HEK293 (cell line): Measurements from ENCODE around the gene USP30.

ENCODE experiments used
- CTCF ChIA-PET: fragments of 350-600 bp; formaldehyde crosslinking; extraction: SDS; loops from one replicate; lab custom pipeline; 2021; ENCODE audit warnings: antibody characterized with exemption; lab: Yijun Ruan, JAX
- POLR2A ChIA-PET: fragments of 300-600 bp; formaldehyde crosslinking; extraction: SDS; loops from one replicate; lab custom pipeline; 2020; ENCODE audit warnings: antibody characterized with exemption, inconsistent platforms; lab: Yijun Ruan, JAX
- H3K27ac ChIP-seq: fragments of 200-500 bp; sonication (Bioruptor generic); 2 replicates; pipeline ENCODE4 v1.5.1; 2014; ENCODE audit warnings: low read depth, low read length, control low read depth, inconsistent platforms; ENCODE audit errors: extremely low read depth
- H3K36me3 ChIP-seq, 2 experiments: fragments of 200-500 bp in 1 of 2; sonication (Bioruptor generic) in 1 of 2; 1 replicate in 1 of 2; 2 replicates in 1 of 2; pipeline ENCODE4 v1.5.1; 2014 to 2017; ENCODE audit warnings: inconsistent platforms in 2 of 2, low read length in 2 of 2; ENCODE audit not compliant: control insufficient read depth in 2 of 2, insufficient read depth in 1 of 2
- H3K4me1 ChIP-seq: fragments of 200-500 bp; sonication (Bioruptor generic); 2 replicates; pipeline ENCODE4 v1.5.1; 2014; ENCODE audit warnings: mild to moderate bottlenecking, low read length, inconsistent platforms; ENCODE audit not compliant: control insufficient read depth, insufficient read depth
- H3K4me3 ChIP-seq: 2 replicates; pipeline ENCODE4 v1.5.1; 2011; ENCODE audit warnings: low read depth, mild to moderate bottlenecking, control low read depth, low read length, moderate library complexity
- H3K9me3 ChIP-seq: fragments of 200-500 bp; sonication (Bioruptor generic); 2 replicates; pipeline ENCODE4 v1.5.1; 2014; ENCODE audit warnings: low read depth, low read length, inconsistent platforms; ENCODE audit not compliant: control insufficient read depth, insufficient read depth
- KLF7 ChIP-seq: fragments of 450-650 bp; formaldehyde crosslinking; IDR thresholded peaks from 2 replicates; pipeline ENCODE4 v1.5.1; 2016; ENCODE audit warnings: missing biosample characterization, missing genetic modification characterization, borderline replicate concordance
- KLF9 ChIP-seq: fragments of 450-650 bp; formaldehyde crosslinking; IDR thresholded peaks from 2 replicates; pipeline ENCODE4 v1.5.1; 2016; ENCODE audit warnings: missing biosample characterization, missing genetic modification characterization, low read depth
- ZNF146 ChIP-seq: fragments of 450-650 bp; formaldehyde crosslinking; IDR thresholded peaks from 2 replicates; pipeline ENCODE4 v1.5.1; 2016; ENCODE audit warnings: missing biosample characterization, missing genetic modification characterization
- ZNF292 ChIP-seq: fragments of 450-650 bp; formaldehyde crosslinking; IDR thresholded peaks from 2 replicates; pipeline ENCODE4 v1.5.1; 2016; ENCODE audit warnings: low read depth, missing biosample characterization, missing genetic modification characterization, borderline replicate concordance
- ZNF350 ChIP-seq: fragments of 450-650 bp; formaldehyde crosslinking; IDR thresholded peaks from 2 replicates; pipeline ENCODE4 v1.5.0; 2017; ENCODE audit warnings: missing biosample characterization, mild to moderate bottlenecking, missing genetic modification characterization
- ZNF768 ChIP-seq: fragments of 450-650 bp; formaldehyde crosslinking; IDR thresholded peaks from 2 replicates; pipeline ENCODE4 v1.5.1; 2018; ENCODE audit warnings: missing biosample characterization, mild to moderate bottlenecking, missing genetic modification characterization
- ZNF792 ChIP-seq: fragments of 450-650 bp; formaldehyde crosslinking; IDR thresholded peaks from 2 replicates; pipeline ENCODE4 v1.5.1; 2016; ENCODE audit warnings: missing biosample characterization, missing genetic modification characterization
- TF ChIP-seq, protein P1 (sequence below): fragments of 450-650 bp; formaldehyde crosslinking; IDR thresholded peaks from 2 replicates; pipeline ENCODE4 v1.5.1; 2016; ENCODE audit warnings: missing biosample characterization, missing genetic modification characterization
- TF ChIP-seq, protein P2 (sequence below): fragments of 450-650 bp; formaldehyde crosslinking; optimal IDR thresholded peaks from 2 replicates; pipeline ENCODE3; 2016; ENCODE audit warnings: missing biosample characterization, mild to moderate bottlenecking, missing genetic modification characterization
- TF ChIP-seq, protein P3 (sequence below): fragments of 450-650 bp; formaldehyde crosslinking; IDR thresholded peaks from 2 replicates; pipeline ENCODE4 v1.5.1; 2016; ENCODE audit warnings: missing biosample characterization, missing genetic modification characterization
- TF ChIP-seq, protein P4 (sequence below): fragments of 450-650 bp; formaldehyde crosslinking; IDR thresholded peaks from 2 replicates; pipeline ENCODE4 v1.5.1; 2016; ENCODE audit warnings: missing biosample characterization, missing genetic modification characterization
- TF ChIP-seq, protein P5 (sequence below): fragments of 450-650 bp; IDR thresholded peaks from 2 replicates; pipeline ENCODE4 v1.5.1; 2018; ENCODE audit warnings: missing biosample characterization, missing genetic modification characterization

Gene USP30

DNA sequence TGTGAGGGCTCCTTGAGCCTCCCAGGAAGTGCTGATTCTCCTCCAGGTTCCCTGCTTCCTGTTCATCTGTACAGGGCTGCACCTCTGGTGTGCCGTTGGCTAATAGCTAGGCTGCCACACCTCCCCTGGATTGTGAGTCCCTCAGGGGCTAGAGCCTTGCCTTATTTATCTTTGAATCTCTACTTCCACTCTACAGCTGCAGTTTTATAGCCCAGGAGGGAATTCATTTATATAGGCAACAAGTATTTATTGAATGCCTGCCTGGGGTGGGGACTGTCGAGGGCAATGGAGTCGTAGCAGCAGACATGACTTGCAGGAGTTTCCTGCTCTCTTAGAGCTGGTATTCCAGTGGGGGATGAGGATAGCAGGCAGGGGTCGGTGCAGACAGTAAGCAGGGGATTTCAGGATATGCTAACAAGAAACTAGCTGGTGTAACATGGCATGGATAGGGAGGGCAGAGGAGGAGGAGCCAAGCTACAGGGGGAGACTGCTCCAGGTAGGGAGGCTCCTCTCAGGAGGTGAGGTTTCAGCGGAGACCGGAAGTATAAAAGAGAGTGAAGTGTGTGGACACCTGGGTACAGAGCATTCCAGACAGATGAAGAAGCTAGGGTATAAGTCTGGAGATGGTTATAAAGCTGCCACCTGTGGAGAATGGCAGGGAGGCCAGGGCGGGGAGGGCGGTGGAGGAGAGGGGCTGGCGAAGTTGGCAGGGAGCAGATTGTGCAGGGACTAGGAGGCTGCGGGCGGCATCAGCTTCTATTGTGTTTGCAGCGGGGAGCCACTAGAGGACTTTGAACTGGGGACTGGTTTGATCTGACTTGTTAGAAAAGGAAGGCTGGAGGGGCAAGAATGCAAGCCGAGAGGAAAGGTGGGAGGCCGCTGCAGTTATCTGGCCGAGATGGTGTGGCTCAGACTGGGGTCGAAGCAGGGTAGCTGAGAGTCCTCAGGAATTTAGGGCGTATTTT, 17.2 kb downstream of the USP30 start (continued):
- TF ChIP-seq, protein P1, sequence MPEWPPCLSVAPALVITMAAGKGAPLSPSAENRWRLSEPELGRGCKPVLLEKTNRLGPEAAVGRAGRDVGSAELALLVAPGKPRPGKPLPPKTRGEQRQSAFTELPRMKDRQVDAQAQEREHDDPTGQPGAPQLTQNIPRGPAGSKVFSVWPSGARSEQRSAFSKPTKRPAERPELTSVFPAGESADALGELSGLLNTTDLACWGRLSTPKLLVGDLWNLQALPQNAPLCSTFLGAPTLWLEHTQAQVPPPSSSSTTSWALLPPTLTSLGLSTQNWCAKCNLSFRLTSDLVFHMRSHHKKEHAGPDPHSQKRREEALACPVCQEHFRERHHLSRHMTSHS (tag by site-specific recombination), result no peak

DNA sequence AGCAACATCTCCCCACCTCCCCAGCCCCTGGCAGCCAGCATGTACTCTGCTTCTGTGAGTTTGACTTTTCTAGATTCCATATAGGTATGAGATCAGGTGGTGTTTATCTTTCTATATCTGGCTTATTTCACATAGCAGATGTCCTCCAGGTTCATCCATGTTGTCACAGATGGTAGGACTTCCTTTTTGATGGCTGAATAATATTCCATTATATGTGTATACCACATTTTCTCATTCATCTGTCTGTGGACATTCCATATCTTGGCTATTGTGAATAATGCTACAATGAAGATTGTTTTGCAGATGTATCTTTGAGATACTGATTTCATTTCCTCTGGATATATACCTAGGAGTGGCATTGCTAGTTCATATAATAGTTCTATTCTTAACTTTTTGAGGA, 22.5 kb downstream of the USP30 start:
- peaks cover 32 to 64% of the 10 kb centered on the region in 2 experiments for H3K36me3 ChIP-seq
- TF ChIP-seq, protein P2, sequence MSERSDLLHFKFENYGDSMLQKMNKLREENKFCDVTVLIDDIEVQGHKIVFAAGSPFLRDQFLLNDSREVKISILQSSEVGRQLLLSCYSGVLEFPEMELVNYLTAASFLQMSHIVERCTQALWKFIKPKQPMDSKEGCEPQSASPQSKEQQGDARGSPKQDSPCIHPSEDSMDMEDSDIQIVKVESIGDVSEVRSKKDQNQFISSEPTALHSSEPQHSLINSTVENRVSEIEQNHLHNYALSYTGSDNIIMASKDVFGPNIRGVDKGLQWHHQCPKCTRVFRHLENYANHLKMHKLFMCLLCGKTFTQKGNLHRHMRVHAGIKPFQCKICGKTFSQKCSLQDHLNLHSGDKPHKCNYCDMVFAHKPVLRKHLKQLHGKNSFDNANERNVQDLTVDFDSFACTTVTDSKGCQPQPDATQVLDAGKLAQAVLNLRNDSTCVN (tag by site-specific recombination), result no peak
- TF ChIP-seq, protein P3, sequence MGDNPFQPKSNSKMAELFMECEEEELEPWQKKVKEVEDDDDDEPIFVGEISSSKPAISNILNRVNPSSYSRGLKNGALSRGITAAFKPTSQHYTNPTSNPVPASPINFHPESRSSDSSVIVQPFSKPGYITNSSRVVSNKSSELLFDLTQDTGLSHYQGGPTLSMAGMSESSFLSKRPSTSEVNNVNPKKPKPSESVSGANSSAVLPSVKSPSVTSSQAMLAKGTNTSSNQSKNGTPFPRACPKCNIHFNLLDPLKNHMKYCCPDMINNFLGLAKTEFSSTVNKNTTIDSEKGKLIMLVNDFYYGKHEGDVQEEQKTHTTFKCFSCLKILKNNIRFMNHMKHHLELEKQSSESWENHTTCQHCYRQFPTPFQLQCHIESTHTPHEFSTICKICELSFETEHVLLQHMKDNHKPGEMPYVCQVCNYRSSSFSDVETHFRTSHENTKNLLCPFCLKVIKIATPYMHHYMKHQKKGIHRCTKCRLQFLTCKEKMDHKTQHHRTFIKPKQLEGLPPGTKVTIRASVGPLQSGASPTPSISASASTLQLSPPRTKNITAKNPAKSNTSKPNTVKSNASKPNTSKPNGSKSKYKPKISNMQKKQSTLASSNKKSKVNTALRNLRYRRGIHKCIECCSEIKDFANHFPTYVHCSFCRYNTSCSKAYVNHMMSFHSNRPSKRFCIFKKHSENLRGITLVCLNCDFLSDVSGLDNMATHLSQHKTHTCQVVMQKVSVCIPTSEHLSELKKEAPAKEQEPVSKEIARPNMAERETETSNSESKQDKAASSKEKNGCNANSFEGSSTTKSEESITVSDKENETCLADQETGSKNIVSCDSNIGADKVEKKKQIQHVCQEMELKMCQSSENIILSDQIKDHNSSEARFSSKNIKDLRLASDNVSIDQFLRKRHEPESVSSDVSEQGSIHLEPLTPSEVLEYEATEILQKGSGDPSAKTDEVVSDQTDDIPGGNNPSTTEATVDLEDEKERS (tag by site-specific recombination), result 0 out of 2 replicates have a peak, but pooled peaks have one; percentile 40
- TF ChIP-seq ZNF292 (tag by site-specific recombination) (no peak), ZNF146 (tag by site-specific recombination) (peak; percentile 97), ZNF768 (tag by site-specific recombination) (no peak)
- TF ChIP-seq, protein P4, sequence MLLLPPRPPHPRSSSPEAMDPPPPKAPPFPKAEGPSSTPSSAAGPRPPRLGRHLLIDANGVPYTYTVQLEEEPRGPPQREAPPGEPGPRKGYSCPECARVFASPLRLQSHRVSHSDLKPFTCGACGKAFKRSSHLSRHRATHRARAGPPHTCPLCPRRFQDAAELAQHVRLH, result peak; percentile 92
- TF ChIP-seq, all 188 proteins: peak for 3
- Histone ChIP-seq H3K27ac (no peak overlapping the region), H3K4me1 (no peaks in the 10 kb centered on the region), H3K4me3 (no peak overlapping the region), H3K9me3 (no peaks in the 10 kb centered on the region)
- ChIA-PET CTCF (no interaction called here), POLR2A (no interaction called here)

DNA sequence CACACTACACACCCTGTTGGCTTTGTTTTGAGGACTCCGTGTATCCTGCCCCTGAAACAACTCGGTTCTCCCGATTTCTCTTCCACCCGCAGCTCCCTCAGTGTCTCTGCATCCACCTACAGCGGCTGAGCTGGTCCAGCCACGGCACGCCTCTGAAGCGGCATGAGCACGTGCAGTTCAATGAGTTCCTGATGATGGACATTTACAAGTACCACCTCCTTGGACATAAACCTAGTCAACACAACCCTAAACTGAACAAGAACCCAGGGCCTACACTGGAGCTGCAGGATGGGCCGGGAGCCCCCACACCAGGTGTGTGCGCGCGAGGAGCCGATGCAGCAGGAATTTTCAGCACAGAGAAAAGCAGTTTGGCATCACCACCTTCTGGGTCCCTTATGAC, 30.4 kb downstream of the USP30 start:
- ChIA-PET CTCF (interaction anchor here (0.7 to 1.7 kb wide), 2 partner anchors 10 to 283 kb away, joined by 3 to 10 read pairs; partner anchors contain the start of gene ALKBH2), POLR2A (no interaction called here)
- H3K9me3 ChIP-seq, result no peaks in the 10 kb centered on the region
- no peak overlapping the region for H3K4me3 ChIP-seq
- peaks cover 24 to 81% of the 10 kb centered on the region in 2 experiments for H3K36me3 ChIP-seq
- TF ChIP-seq KLF7 (tag by site-specific recombination), result no peak
- TF ChIP-seq ZNF792, result no peak
- TF ChIP-seq ZNF350 (tag by site-specific recombination), result no peak
- TF ChIP-seq, protein P5, sequence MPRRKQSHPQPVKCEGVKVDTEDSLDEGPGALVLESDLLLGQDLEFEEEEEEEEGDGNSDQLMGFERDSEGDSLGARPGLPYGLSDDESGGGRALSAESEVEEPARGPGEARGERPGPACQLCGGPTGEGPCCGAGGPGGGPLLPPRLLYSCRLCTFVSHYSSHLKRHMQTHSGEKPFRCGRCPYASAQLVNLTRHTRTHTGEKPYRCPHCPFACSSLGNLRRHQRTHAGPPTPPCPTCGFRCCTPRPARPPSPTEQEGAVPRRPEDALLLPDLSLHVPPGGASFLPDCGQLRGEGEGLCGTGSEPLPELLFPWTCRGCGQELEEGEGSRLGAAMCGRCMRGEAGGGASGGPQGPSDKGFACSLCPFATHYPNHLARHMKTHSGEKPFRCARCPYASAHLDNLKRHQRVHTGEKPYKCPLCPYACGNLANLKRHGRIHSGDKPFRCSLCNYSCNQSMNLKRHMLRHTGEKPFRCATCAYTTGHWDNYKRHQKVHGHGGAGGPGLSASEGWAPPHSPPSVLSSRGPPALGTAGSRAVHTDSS (tag by site-specific recombination), result no peak
- no peak for TF ChIP-seq KLF9 (tag by site-specific recombination)
- H3K27ac ChIP-seq, result no peak overlapping the region
- H3K4me1 ChIP-seq, result no peaks in the 10 kb centered on the region
